Bladder microvascular endothelial cell (primary cell): ENCODE data around the gene RPS23. TPM values are rescaled to one million over a fixed set of nuclear protein-coding genes. Genes with fewer than 3 reads are reported as not detected.

Experiments
- total RNA-seq: library from RNA; depleted of rRNA; stranded (reverse); fragments of >200 nt; gene quantifications from 2 replicates; pipeline ENCODE4 v1.2.3, GENCODE V29; 2014

RPS23 gene
- 2,392 and 4,623 TPM in 2 replicates for total RNA-seq

DNA sequence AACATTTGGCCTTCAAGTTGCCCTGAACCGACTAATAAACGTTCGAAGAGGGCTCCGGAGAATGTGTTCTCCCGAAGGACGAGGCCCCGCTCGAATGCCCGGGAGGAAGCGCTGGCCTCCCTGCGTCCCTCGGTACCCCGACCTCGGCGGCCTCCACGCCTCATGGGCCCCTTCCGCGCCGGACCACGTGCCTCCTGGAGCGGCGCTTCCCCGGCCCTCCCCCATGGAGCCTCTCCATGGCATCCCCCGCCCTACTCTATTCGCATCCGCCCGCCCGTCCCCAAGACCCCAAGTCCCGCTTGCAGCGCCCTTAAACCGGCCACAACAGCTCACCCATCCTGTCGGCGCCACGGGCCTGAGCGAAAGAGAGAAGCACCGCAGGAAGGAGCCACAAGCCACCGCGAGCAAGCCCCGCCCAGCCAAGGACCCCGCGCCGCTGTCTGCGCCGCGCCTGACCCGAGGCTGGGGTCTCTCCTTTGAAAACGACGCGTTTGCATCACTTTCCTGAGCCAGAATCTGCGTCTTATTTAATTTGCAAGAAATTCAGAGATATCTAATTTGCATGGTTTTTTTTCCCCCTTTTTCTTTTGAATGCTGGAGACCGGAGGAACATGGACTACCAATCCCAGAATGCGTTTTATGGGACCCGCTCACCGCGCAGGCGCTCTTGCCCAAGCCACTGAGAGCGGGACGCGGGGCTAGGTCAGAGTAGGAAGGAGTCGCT is at the start of gene RPS23:
TSS of gene RPS23 (minus strand) at position 368 of the 724 bp plus-strand sequence. CDS start at position 337, 31 bp downstream.

